Tibial nerve (tissue), 4 donors: Measurements from ENCODE around the gene MED22.

Experiments
- EP300 ChIP-seq, 2 donors: sonication (generic); formaldehyde crosslinking; IDR thresholded peaks; one replicate each; pipeline ENCODE4 v1.6.1; 2017; ENCODE audit warnings: antibody characterized with exemption in 2 of 2, mild to moderate bottlenecking in 1 of 2
- POLR2A ChIP-seq, 2 donors: fragments of 450-650 bp; IDR thresholded peaks; one replicate each; pipeline ENCODE4 v1.6.1; 2017; ENCODE audit warnings: antibody characterized with exemption in 2 of 2, mild to moderate bottlenecking in 2 of 2, moderate library complexity in 2 of 2
- TF ChIP-seq, protein P1 (sequence below), 5 experiments: fragments of 200-600 bp in 3 of 5; fragments of 450-650 bp in 2 of 5; sonication (generic) in 3 of 5; IDR thresholded peaks; one replicate each; pipeline ENCODE4 v1.5.1; 2016 to 2019; ENCODE audit warnings: antibody characterized with exemption in 5 of 5, mild to moderate bottlenecking in 3 of 5, moderate library complexity in 2 of 5

DNA sequence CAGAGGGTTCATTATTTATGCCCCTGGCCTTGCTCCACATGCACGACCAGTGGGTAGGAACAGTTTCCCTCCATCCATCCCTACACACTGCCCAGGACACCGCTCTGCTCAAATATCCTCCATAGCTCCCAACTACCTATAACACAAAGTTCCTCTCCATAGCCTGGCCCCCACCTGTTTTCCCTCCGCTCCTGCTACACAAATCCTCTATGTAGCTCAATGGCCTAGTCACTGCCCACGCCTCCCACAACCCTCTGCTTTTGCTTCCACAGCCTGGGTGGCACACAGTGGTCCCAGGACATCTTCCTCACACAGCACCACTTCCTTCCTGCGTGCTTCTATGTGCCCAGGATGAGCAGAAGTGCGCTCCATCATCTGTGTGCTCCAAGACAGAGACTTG, 49.4 kb upstream of the MED22 start:
- TF ChIP-seq POLR2A (IDR thresholded peaks at IDR 0.05) (no peak), EP300 (IDR thresholded peaks at IDR 0.05) (no peak)
- TF ChIP-seq, protein P1, sequence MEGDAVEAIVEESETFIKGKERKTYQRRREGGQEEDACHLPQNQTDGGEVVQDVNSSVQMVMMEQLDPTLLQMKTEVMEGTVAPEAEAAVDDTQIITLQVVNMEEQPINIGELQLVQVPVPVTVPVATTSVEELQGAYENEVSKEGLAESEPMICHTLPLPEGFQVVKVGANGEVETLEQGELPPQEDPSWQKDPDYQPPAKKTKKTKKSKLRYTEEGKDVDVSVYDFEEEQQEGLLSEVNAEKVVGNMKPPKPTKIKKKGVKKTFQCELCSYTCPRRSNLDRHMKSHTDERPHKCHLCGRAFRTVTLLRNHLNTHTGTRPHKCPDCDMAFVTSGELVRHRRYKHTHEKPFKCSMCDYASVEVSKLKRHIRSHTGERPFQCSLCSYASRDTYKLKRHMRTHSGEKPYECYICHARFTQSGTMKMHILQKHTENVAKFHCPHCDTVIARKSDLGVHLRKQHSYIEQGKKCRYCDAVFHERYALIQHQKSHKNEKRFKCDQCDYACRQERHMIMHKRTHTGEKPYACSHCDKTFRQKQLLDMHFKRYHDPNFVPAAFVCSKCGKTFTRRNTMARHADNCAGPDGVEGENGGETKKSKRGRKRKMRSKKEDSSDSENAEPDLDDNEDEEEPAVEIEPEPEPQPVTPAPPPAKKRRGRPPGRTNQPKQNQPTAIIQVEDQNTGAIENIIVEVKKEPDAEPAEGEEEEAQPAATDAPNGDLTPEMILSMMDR (IDR thresholded peaks at IDR 0.05): no peak
